IPS-NIHi7 (cell line): ENCODE data around the gene BDP1.
"Not testable (repeated sequence)": the region's sequence is repeated elsewhere in the genome, so short reads cannot be mapped to it uniquely, and the experiment has no call there.

Experiments
- DNase-seq: peaks from one replicate; pipeline ENCODE4 v3.0.0; 2012; ENCODE audit warnings: mixed read lengths; ENCODE audit errors: extremely low spot score

Gene BDP1

GRCh38 chr5:71571811-71572210, 116.4 kb downstream of the BDP1 start:
- not testable (repeated sequence) for DNase-seq

- DNase-seq, result no peak
These were observed 118.1 kb downstream of the BDP1 start for GRCh38 chr5:71573591-71573990.

- DNase-seq, result not testable (repeated sequence)
These were observed 120.1 kb downstream of the BDP1 start for GRCh38 chr5:71575588-71575987.

GRCh38 chr5:71576241-71576640, 120.8 kb downstream of the BDP1 start:
- DNase-seq, result no peak

GRCh38 chr5:71577839-71578238, 122.4 kb downstream of the BDP1 start:
- not testable (repeated sequence) for DNase-seq

GRCh38 chr5:71582945-71583584, 127.6 kb downstream of the BDP1 start:
- DNase-seq, result no peak

- no peak for DNase-seq
These were observed 130.8 kb downstream of the BDP1 start for GRCh38 chr5:71586052-71586940.

- peak; percentile 99 for DNase-seq
These were observed 131.7 kb downstream of the BDP1 start, which contains the start of gene MCCC2 for GRCh38 chr5:71586941-71587765. Gene MCCC2, plus strand, starts transcription at chr5:71587340. Its CDS starts 86 bp downstream, at chr5:71587426.

GRCh38 chr5:71587766-71588532, 132.5 kb downstream of the BDP1 start:
- DNase-seq, result peak; percentile 29

GRCh38 chr5:71588533-71588885, 133.1 kb downstream of the BDP1 start:
- no peak for DNase-seq

- no peak for DNase-seq
These were observed 134.5 kb downstream of the BDP1 start for GRCh38 chr5:71589903-71590302.

- DNase-seq, result no peak
These were observed 135.6 kb downstream of the BDP1 start for GRCh38 chr5:71591100-71591499.

GRCh38 chr5:71596169-71596568, 140.7 kb downstream of the BDP1 start:
- DNase-seq, result no peak

GRCh38 chr5:71597001-71597400, 141.6 kb downstream of the BDP1 start:
- DNase-seq, result no peak

GRCh38 chr5:71600783-71601182, 145.3 kb downstream of the BDP1 start:
- no peak for DNase-seq

GRCh38 chr5:71601222-71602026, 146.0 kb downstream of the BDP1 start:
- peak; percentile 78 for DNase-seq

GRCh38 chr5:71609916-71610315, 154.5 kb downstream of the BDP1 start:
- not testable (repeated sequence) for DNase-seq

- DNase-seq, result no peak
These were observed 160.4 kb downstream of the BDP1 start for GRCh38 chr5:71615809-71616208.
